ENCODE results near the gene CCDC175. TPM values are rescaled to one million over a fixed set of nuclear protein-coding genes. Genes with fewer than 3 reads are reported as not detected.

CCDC175 gene
- total RNA-seq, 1 experiment from 2014 or later = not detected

DNA sequence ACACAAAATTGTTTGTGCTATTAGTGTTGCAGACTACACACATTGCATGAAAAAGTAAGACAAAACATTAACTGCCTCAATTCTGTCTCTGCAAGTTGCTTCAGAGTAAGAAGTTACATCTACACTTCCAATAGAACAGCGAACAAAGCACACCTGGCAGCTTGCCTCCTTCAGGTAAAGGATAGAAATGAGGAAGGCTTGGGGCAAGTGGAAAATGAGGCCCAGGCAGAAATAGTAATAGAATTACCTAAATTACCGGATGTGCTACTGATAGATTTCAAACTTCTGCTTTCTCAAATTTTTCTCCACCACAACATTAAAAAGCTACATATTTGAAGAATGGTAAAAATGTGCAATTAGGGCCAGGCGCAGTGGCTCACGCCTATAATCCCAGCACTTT is 37.7 kb downstream of the CCDC175 start:
- Histone ChIP-seq H3K36me3 (ENCODE audit: control insufficient read depth in 1 of 2, insufficient read depth in 2 of 2, low read length in 2 of 2) (no peaks in the 10 kb centered on the region), H3K79me2 (ENCODE audit: insufficient read depth, low read length) (no peaks in the 10 kb centered on the region), H3K9me2 (ENCODE audit: insufficient read depth) (no peaks in the 10 kb centered on the region), H4K20me1 (ENCODE audit: insufficient read depth) (no peaks in the 10 kb centered on the region), H3K4me2 (ENCODE audit: low read length) (no peak overlapping the region), H3K9ac (ENCODE audit: low read length) (no peak overlapping the region), H2AFZ (ENCODE audit: low read depth, low read length, poor library complexity, severe bottlenecking) (no peak overlapping the region), H3K27ac (ENCODE audit: low read depth, low read length) (no peak overlapping the region), H3K27me3 (ENCODE audit: insufficient read depth, low read length) (no peaks in the 10 kb centered on the region), H3K4me3 (replicated peaks in 1 of 2; ENCODE audit: low read depth in 1 of 2, low read length in 2 of 2) (no peak overlapping the region), H3K9me3 (ENCODE audit: control insufficient read depth in 1 of 2, insufficient read depth in 1 of 2, low read depth in 1 of 2, low read length in 2 of 2) (no peaks in the 10 kb centered on the region), H3K4me1 (ENCODE audit: control insufficient read depth in 1 of 2, insufficient read depth in 2 of 2, low read length in 2 of 2) (no peaks in the 10 kb centered on the region)
- POLR2A ChIA-PET = no interaction called here
- no peak for DNase-seq (ENCODE audit: low read depth, low spot score)
- RAD21 ChIA-PET (ENCODE audit: low non-redundant PET in 1 of 2, low total read pairs in 2 of 2, uncharacterized antibody in 2 of 2, unreplicated experiment in 2 of 2) = no interaction called here
- no peak for ATAC-seq
- intact Hi-C loops (cut with micrococcal nuclease) = no loop called here
- no TSS peak for BruUV-seq (replicated peaks)
- TF ChIP-seq CEBPB (IDR thresholded peaks at IDR 0.05; ENCODE audit: low read depth) (no peak), ZNF274 (IDR thresholded peaks at IDR 0.05; ENCODE audit: low read depth, low read length) (no peak), FOSL1 (IDR thresholded peaks at IDR 0.05; ENCODE audit: low read depth) (no peak), ATF3 (IDR thresholded peaks at IDR 0.05) (no peak)
- CTCF ChIA-PET = no interaction called here

GRCh38 chr14:59537476-59537875 is 39.1 kb downstream of the CCDC175 start:
- no peaks in the 10 kb centered on the region for H3K9me3 ChIP-seq (ENCODE audit: control insufficient read depth in 1 of 2, insufficient read depth in 1 of 2, low read depth in 1 of 2, low read length in 2 of 2)
- TF ChIP-seq CEBPB (IDR thresholded peaks at IDR 0.05; ENCODE audit: low read depth) = no peak
- RAD21 ChIA-PET (ENCODE audit: low non-redundant PET in 1 of 2, low total read pairs in 2 of 2, uncharacterized antibody in 2 of 2, unreplicated experiment in 2 of 2) = no interaction called here

More at GRCh38 chr14:59537476-59537875, 39.1 kb downstream of the CCDC175 start:
- Histone ChIP-seq H3K9ac (ENCODE audit: low read length) (no peak overlapping the region), H3K27ac (ENCODE audit: low read depth, low read length) (no peak overlapping the region), H3K36me3 (ENCODE audit: control insufficient read depth in 1 of 2, insufficient read depth in 2 of 2, low read length in 2 of 2) (no peaks in the 10 kb centered on the region), H3K4me2 (ENCODE audit: low read length) (no peak overlapping the region), H3K4me3 (replicated peaks in 1 of 2; ENCODE audit: low read depth in 1 of 2, low read length in 2 of 2) (no peak overlapping the region), H3K4me1 (ENCODE audit: control insufficient read depth in 1 of 2, insufficient read depth in 2 of 2, low read length in 2 of 2) (no peaks in the 10 kb centered on the region), H3K27me3 (ENCODE audit: insufficient read depth, low read length) (no peaks in the 10 kb centered on the region), H3K9me2 (ENCODE audit: insufficient read depth) (no peaks in the 10 kb centered on the region), H2AFZ (ENCODE audit: low read depth, low read length, poor library complexity, severe bottlenecking) (no peak overlapping the region), H4K20me1 (ENCODE audit: insufficient read depth) (no peaks in the 10 kb centered on the region), H3K79me2 (ENCODE audit: insufficient read depth, low read length) (no peaks in the 10 kb centered on the region)
- no peak for ATAC-seq
- no TSS peak for BruUV-seq (replicated peaks)
- CTCF ChIA-PET = no interaction called here
- POLR2A ChIA-PET = no interaction called here
- intact Hi-C loops (cut with micrococcal nuclease) = no loop called here
- no peak for DNase-seq (ENCODE audit: low read depth, low spot score)

All from HCT116 (cell line).